ENCODE measurements around the gene PIM1. TPM values are rescaled to one million over a fixed set of nuclear protein-coding genes. Genes with fewer than 3 reads are reported as not detected.

The PIM1 gene
- total and polyA plus RNA-seq, 2 donors, result 24.2 to 31.7 TPM

DNA sequence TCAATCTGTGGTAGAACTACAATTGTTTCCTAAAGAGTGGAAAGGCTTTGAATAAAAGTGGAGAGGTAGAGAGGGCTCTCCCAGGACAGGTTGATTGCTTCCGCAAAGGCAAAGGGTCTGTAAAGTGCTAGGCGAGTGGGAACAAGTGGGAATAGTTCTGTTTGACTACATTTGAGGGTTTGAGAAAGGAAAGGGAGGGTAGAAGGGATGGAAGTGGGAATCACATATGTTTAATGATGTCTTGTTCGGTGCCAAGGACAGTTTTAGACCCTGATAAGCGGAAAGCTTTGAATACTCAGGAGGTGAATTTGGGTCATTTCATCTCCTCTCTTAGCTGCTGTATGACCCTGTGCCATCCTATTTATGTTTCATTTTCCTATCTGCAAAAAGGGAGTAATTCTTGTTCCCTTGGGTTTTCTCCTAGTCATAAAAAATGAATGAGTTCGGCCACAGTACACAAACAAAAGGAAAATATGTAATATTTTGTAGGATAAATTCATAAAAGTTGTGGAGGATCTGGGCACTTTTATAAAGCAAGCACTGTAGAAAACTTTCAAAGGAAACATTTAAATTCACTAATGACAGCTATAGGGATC is 1.7 kb upstream of the PIM1 start:
- H3K4me1 ChIP-seq (ENCODE audit: control insufficient read depth in 2 of 2, insufficient read depth in 2 of 2, low read length in 2 of 2), result peaks cover 13 to 28% of the 10 kb centered on the region in 2 donors
- H3K36me3 ChIP-seq (ENCODE audit: control insufficient read depth in 2 of 2, insufficient read depth in 2 of 2, low read length in 1 of 2), result peaks cover 0 to 13% of the 10 kb centered on the region in 2 donors
- H3K9me3 ChIP-seq (ENCODE audit: control insufficient read depth in 2 of 2, insufficient read depth in 1 of 2, low read length in 1 of 2), result no peaks in the 10 kb centered on the region
- WGBS, result 97% methylated on average over 5 of the region's 5 CpGs
- no peak for DNase-seq (ENCODE audit: low read depth in 6 of 9, low spot score in 9 of 9)
- peaks cover 0 to 7% of the 10 kb centered on the region in 2 donors for H3K27me3 ChIP-seq (ENCODE audit: control insufficient read depth in 2 of 2, insufficient read depth in 1 of 2, low read length in 1 of 2)
- H3K4me3 ChIP-seq (ENCODE audit: low read length in 2 of 2), result no peak overlapping the region
- no peak overlapping the region for H3K27ac ChIP-seq (ENCODE audit: low read depth in 1 of 2, low read length in 1 of 2)

- H3K4me3 ChIP-seq (ENCODE audit: low read length in 2 of 2), result peak overlapping the region; percentile 67 to 82
- WGBS, result 7% methylated on average over 29 of the region's 29 CpGs
- no peaks in the 10 kb centered on the region for H3K9me3 ChIP-seq (ENCODE audit: control insufficient read depth in 2 of 2, insufficient read depth in 1 of 2, low read length in 1 of 2)
- peak in 2 of 9 donors; percentile 35 to 67 for DNase-seq (ENCODE audit: low read depth in 6 of 9, low spot score in 9 of 9)
- H3K36me3 ChIP-seq (ENCODE audit: control insufficient read depth in 2 of 2, insufficient read depth in 2 of 2, low read length in 1 of 2), result peaks cover under 1 to 20% of the 10 kb centered on the region in 2 donors
- H3K27me3 ChIP-seq (ENCODE audit: control insufficient read depth in 2 of 2, insufficient read depth in 1 of 2, low read length in 1 of 2), result peaks cover 0 to 7% of the 10 kb centered on the region in 2 donors
- H3K4me1 ChIP-seq (ENCODE audit: control insufficient read depth in 2 of 2, insufficient read depth in 2 of 2, low read length in 2 of 2), result peaks cover 19 to 35% of the 10 kb centered on the region in 2 donors
- H3K27ac ChIP-seq (ENCODE audit: low read depth in 1 of 2, low read length in 1 of 2), result peak overlapping the region; percentile 82 to 83
These were observed 999 bp upstream of the PIM1 start for GRCh38 chr6:37168811-37169495.

- peaks cover 10 to 36% of the 10 kb centered on the region in 2 donors for H3K36me3 ChIP-seq (ENCODE audit: control insufficient read depth in 2 of 2, insufficient read depth in 2 of 2, low read length in 1 of 2)
- peak in 5 of 9 donors; percentile 23 to 72 (median 47) for DNase-seq (ENCODE audit: low read depth in 6 of 9, low spot score in 9 of 9)
- H3K4me1 ChIP-seq (ENCODE audit: control insufficient read depth in 2 of 2, insufficient read depth in 2 of 2, low read length in 2 of 2), result peaks cover 19 to 50% of the 10 kb centered on the region in 2 donors
- peak overlapping the region; percentile 87 to 91 for H3K27ac ChIP-seq (ENCODE audit: low read depth in 1 of 2, low read length in 1 of 2)
- peak overlapping the region; percentile 70 to 82 for H3K4me3 ChIP-seq (ENCODE audit: low read length in 2 of 2)
- H3K27me3 ChIP-seq (ENCODE audit: control insufficient read depth in 2 of 2, insufficient read depth in 1 of 2, low read length in 1 of 2), result peaks cover 0 to 7% of the 10 kb centered on the region in 2 donors
- no peaks in the 10 kb centered on the region for H3K9me3 ChIP-seq (ENCODE audit: control insufficient read depth in 2 of 2, insufficient read depth in 1 of 2, low read length in 1 of 2)
- under 1% methylated on average over 92 of the region's 92 CpGs for WGBS
These were observed 585 bp downstream of the PIM1 start for GRCh38 chr6:37170273-37171200.

DNA sequence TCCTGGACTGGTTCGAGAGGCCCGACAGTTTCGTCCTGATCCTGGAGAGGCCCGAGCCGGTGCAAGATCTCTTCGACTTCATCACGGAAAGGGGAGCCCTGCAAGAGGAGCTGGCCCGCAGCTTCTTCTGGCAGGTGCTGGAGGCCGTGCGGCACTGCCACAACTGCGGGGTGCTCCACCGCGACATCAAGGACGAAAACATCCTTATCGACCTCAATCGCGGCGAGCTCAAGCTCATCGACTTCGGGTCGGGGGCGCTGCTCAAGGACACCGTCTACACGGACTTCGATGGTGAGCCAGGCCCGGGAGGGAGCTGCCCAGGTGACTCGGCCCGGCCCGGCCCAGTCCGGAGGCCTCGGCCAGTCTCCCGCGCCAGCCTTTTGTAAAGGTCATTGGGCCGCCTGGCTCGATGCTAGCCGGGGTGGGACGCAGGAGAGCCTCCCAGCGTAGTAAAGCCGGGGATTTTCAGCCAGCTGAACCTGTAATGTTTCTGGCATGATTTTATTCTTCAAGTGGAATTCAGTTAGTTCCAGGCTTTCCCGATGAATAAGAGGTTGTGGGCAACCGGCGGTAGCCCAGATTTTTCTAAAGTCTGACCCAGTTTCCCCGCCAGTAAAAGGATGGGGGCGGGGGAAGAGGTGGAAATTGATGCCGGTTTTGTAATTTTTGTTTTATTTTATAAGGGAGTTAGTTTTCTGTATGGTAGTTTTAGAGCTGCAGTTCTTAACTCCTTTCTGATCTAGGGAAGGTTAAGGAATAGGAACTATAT is 1.4 kb downstream of the PIM1 start:
- peaks cover 10 to 41% of the 10 kb centered on the region in 2 donors for H3K36me3 ChIP-seq (ENCODE audit: control insufficient read depth in 2 of 2, insufficient read depth in 2 of 2, low read length in 1 of 2)
- DNase-seq (ENCODE audit: low read depth in 6 of 9, low spot score in 9 of 9), result peak in 6 of 9 donors; percentile 34 to 72 (median 48)
- H3K4me3 ChIP-seq (ENCODE audit: low read length in 2 of 2), result peak overlapping the region; percentile 70 to 82
- WGBS, result under 1% methylated on average over 45 of the region's 45 CpGs
- H3K9me3 ChIP-seq (ENCODE audit: control insufficient read depth in 2 of 2, insufficient read depth in 1 of 2, low read length in 1 of 2), result no peaks in the 10 kb centered on the region
- H3K4me1 ChIP-seq (ENCODE audit: control insufficient read depth in 2 of 2, insufficient read depth in 2 of 2, low read length in 2 of 2), result peaks cover 19 to 53% of the 10 kb centered on the region in 2 donors
- peaks cover 0 to 7% of the 10 kb centered on the region in 2 donors for H3K27me3 ChIP-seq (ENCODE audit: control insufficient read depth in 2 of 2, insufficient read depth in 1 of 2, low read length in 1 of 2)
- peak overlapping the region; percentile 87 to 91 for H3K27ac ChIP-seq (ENCODE audit: low read depth in 1 of 2, low read length in 1 of 2)

- H3K4me1 ChIP-seq (ENCODE audit: control insufficient read depth in 2 of 2, insufficient read depth in 2 of 2, low read length in 2 of 2), result peaks cover 19 to 57% of the 10 kb centered on the region in 2 donors
- WGBS, result 3% methylated on average over 17 of the region's 17 CpGs
These were observed 2.2 kb downstream of the PIM1 start for GRCh38 chr6:37171970-37172812.

GRCh38 chr6:37172912-37173492 is 3.0 kb downstream of the PIM1 start:
- H3K27ac ChIP-seq (ENCODE audit: low read depth in 1 of 2, low read length in 1 of 2), result peak overlapping the region; percentile 33 to 68
- H3K4me3 ChIP-seq (ENCODE audit: low read length in 2 of 2), result peak overlapping the region; percentile 70 to 82
- H3K36me3 ChIP-seq (ENCODE audit: control insufficient read depth in 2 of 2, insufficient read depth in 2 of 2, low read length in 1 of 2), result peaks cover 10 to 41% of the 10 kb centered on the region in 2 donors
- H3K27me3 ChIP-seq (ENCODE audit: control insufficient read depth in 2 of 2, insufficient read depth in 1 of 2, low read length in 1 of 2), result peaks cover 0 to 7% of the 10 kb centered on the region in 2 donors
- no peak for DNase-seq (ENCODE audit: low read depth in 6 of 9, low spot score in 9 of 9)
- 84% methylated on average over 7 of the region's 7 CpGs for WGBS
- no peaks in the 10 kb centered on the region for H3K9me3 ChIP-seq (ENCODE audit: control insufficient read depth in 2 of 2, insufficient read depth in 1 of 2, low read length in 1 of 2)
- peaks cover 19 to 62% of the 10 kb centered on the region in 2 donors for H3K4me1 ChIP-seq (ENCODE audit: control insufficient read depth in 2 of 2, insufficient read depth in 2 of 2, low read length in 2 of 2)

More at GRCh38 chr6:37171970-37172812, 2.2 kb downstream of the PIM1 start:
- H3K9me3 ChIP-seq (ENCODE audit: control insufficient read depth in 2 of 2, insufficient read depth in 1 of 2, low read length in 1 of 2), result no peaks in the 10 kb centered on the region
- H3K27me3 ChIP-seq (ENCODE audit: control insufficient read depth in 2 of 2, insufficient read depth in 1 of 2, low read length in 1 of 2), result peaks cover 0 to 7% of the 10 kb centered on the region in 2 donors
- H3K27ac ChIP-seq (ENCODE audit: low read depth in 1 of 2, low read length in 1 of 2), result peak overlapping the region; percentile 87 to 91
- DNase-seq (ENCODE audit: low read depth in 6 of 9, low spot score in 9 of 9), result peak; percentile 75 to 97 (median 92)
- peak overlapping the region; percentile 70 to 82 for H3K4me3 ChIP-seq (ENCODE audit: low read length in 2 of 2)
- peaks cover 10 to 41% of the 10 kb centered on the region in 2 donors for H3K36me3 ChIP-seq (ENCODE audit: control insufficient read depth in 2 of 2, insufficient read depth in 2 of 2, low read length in 1 of 2)

- DNase-seq (ENCODE audit: low read depth in 6 of 9, low spot score in 9 of 9), result no peak
- peaks cover 10 to 41% of the 10 kb centered on the region in 2 donors for H3K36me3 ChIP-seq (ENCODE audit: control insufficient read depth in 2 of 2, insufficient read depth in 2 of 2, low read length in 1 of 2)
These were observed 3.7 kb downstream of the PIM1 start for GRCh38 chr6:37173493-37174195.

More at GRCh38 chr6:37173493-37174195, 3.7 kb downstream of the PIM1 start:
- Histone ChIP-seq H3K4me1 (ENCODE audit: control insufficient read depth in 2 of 2, insufficient read depth in 2 of 2, low read length in 2 of 2) (peaks cover 19 to 62% of the 10 kb centered on the region in 2 donors), H3K4me3 (ENCODE audit: low read length in 2 of 2) (peak overlapping the region in 1 of 2 donors; percentile 1), H3K27me3 (ENCODE audit: control insufficient read depth in 2 of 2, insufficient read depth in 1 of 2, low read length in 1 of 2) (peaks cover 0 to 7% of the 10 kb centered on the region in 2 donors), H3K27ac (ENCODE audit: low read depth in 1 of 2, low read length in 1 of 2) (peak overlapping the region in 1 of 2 donors; percentile 48), H3K9me3 (ENCODE audit: control insufficient read depth in 2 of 2, insufficient read depth in 1 of 2, low read length in 1 of 2) (no peaks in the 10 kb centered on the region)
- 41% methylated on average over 9 of the region's 9 CpGs for WGBS
